Activated naive CD8-positive, alpha-beta T cell (primary cell): Measurements from ENCODE around the gene NPAS3.

Experiments
- H3K27ac Mint-ChIP-seq: one replicate; pipeline ENCODE4 v1.8.0; 2021; ENCODE audit warnings: mixed read lengths
- H3K27me3 Mint-ChIP-seq: one replicate; pipeline ENCODE4 v1.8.0; 2021; ENCODE audit warnings: mixed read lengths
- H3K36me3 Mint-ChIP-seq: one replicate; pipeline ENCODE4 v1.8.0; 2021; ENCODE audit warnings: mixed read lengths
- H3K4me1 Mint-ChIP-seq: one replicate; pipeline ENCODE4 v1.8.0; 2021; ENCODE audit warnings: low read depth, mixed read lengths
- H3K4me3 Mint-ChIP-seq: one replicate; pipeline ENCODE4 v1.8.0; 2021; ENCODE audit warnings: mild to moderate bottlenecking, mixed read lengths
- H3K9me3 Mint-ChIP-seq: one replicate; pipeline ENCODE4 v1.8.0; 2021; ENCODE audit warnings: low read depth, mixed read lengths

Gene NPAS3

GRCh38 chr14:33755358-33755757 is 816.7 kb downstream of the NPAS3 start:
- Mint-ChIP-seq H3K36me3 (no peaks in the 10 kb centered on the region), H3K27ac (no peak overlapping the region), H3K27me3 (peaks cover 11% of the 10 kb centered on the region), H3K4me1 (no peaks in the 10 kb centered on the region), H3K9me3 (no peaks in the 10 kb centered on the region), H3K4me3 (no peak overlapping the region)

- H3K9me3 Mint-ChIP-seq = no peaks in the 10 kb centered on the region
- H3K27ac Mint-ChIP-seq = no peak overlapping the region
- no peak overlapping the region for H3K4me3 Mint-ChIP-seq
- no peaks in the 10 kb centered on the region for H3K36me3 Mint-ChIP-seq
- H3K27me3 Mint-ChIP-seq = peaks cover 11% of the 10 kb centered on the region
- H3K4me1 Mint-ChIP-seq = no peaks in the 10 kb centered on the region
These were observed 818.2 kb downstream of the NPAS3 start for GRCh38 chr14:33756833-33757232.

- no peak overlapping the region for H3K4me3 Mint-ChIP-seq
- no peaks in the 10 kb centered on the region for H3K36me3 Mint-ChIP-seq
- no peaks in the 10 kb centered on the region for H3K9me3 Mint-ChIP-seq
- no peaks in the 10 kb centered on the region for H3K4me1 Mint-ChIP-seq
- H3K27me3 Mint-ChIP-seq = peaks cover 11% of the 10 kb centered on the region
- H3K27ac Mint-ChIP-seq = no peak overlapping the region
These were observed 819.9 kb downstream of the NPAS3 start for GRCh38 chr14:33758547-33758946.

- H3K27me3 Mint-ChIP-seq = peaks cover 1% of the 10 kb centered on the region
- H3K9me3 Mint-ChIP-seq = no peaks in the 10 kb centered on the region
- H3K4me1 Mint-ChIP-seq = no peaks in the 10 kb centered on the region
- H3K4me3 Mint-ChIP-seq = no peak overlapping the region
- no peaks in the 10 kb centered on the region for H3K36me3 Mint-ChIP-seq
- H3K27ac Mint-ChIP-seq = no peak overlapping the region
These were observed 823.6 kb downstream of the NPAS3 start for GRCh38 chr14:33762161-33762851.

- Mint-ChIP-seq H3K27me3 (peaks cover 8% of the 10 kb centered on the region), H3K36me3 (no peaks in the 10 kb centered on the region), H3K4me3 (no peak overlapping the region), H3K4me1 (no peaks in the 10 kb centered on the region), H3K27ac (no peak overlapping the region), H3K9me3 (no peaks in the 10 kb centered on the region)
These were observed 826.4 kb downstream of the NPAS3 start for GRCh38 chr14:33764876-33765650.

- H3K27me3 Mint-ChIP-seq = peaks cover 8% of the 10 kb centered on the region
- H3K4me1 Mint-ChIP-seq = no peaks in the 10 kb centered on the region
- no peaks in the 10 kb centered on the region for H3K36me3 Mint-ChIP-seq
- no peaks in the 10 kb centered on the region for H3K9me3 Mint-ChIP-seq
- no peak overlapping the region for H3K4me3 Mint-ChIP-seq
- no peak overlapping the region for H3K27ac Mint-ChIP-seq
These were observed 829.1 kb downstream of the NPAS3 start for GRCh38 chr14:33767586-33768457.

- Mint-ChIP-seq H3K27me3 (peaks cover 9% of the 10 kb centered on the region), H3K4me1 (no peaks in the 10 kb centered on the region), H3K27ac (no peak overlapping the region), H3K9me3 (no peaks in the 10 kb centered on the region), H3K36me3 (no peaks in the 10 kb centered on the region), H3K4me3 (no peak overlapping the region)
These were observed 829.8 kb downstream of the NPAS3 start for GRCh38 chr14:33768458-33768830.

GRCh38 chr14:33773205-33774030 is 834.7 kb downstream of the NPAS3 start:
- Mint-ChIP-seq H3K27me3 (peaks cover 6% of the 10 kb centered on the region), H3K9me3 (no peaks in the 10 kb centered on the region), H3K4me3 (no peak overlapping the region), H3K4me1 (no peaks in the 10 kb centered on the region), H3K27ac (no peak overlapping the region), H3K36me3 (no peaks in the 10 kb centered on the region)

GRCh38 chr14:33774161-33774560 is 835.5 kb downstream of the NPAS3 start:
- Mint-ChIP-seq H3K27ac (no peak overlapping the region), H3K4me3 (no peak overlapping the region), H3K27me3 (peaks cover 5% of the 10 kb centered on the region), H3K9me3 (no peaks in the 10 kb centered on the region), H3K4me1 (no peaks in the 10 kb centered on the region), H3K36me3 (no peaks in the 10 kb centered on the region)

GRCh38 chr14:33774723-33775470 is 836.2 kb downstream of the NPAS3 start:
- no peak overlapping the region for H3K4me3 Mint-ChIP-seq
- no peaks in the 10 kb centered on the region for H3K9me3 Mint-ChIP-seq
- no peaks in the 10 kb centered on the region for H3K36me3 Mint-ChIP-seq
- no peaks in the 10 kb centered on the region for H3K4me1 Mint-ChIP-seq
- H3K27ac Mint-ChIP-seq = no peak overlapping the region
- H3K27me3 Mint-ChIP-seq = peaks cover 2% of the 10 kb centered on the region

- peaks cover 7% of the 10 kb centered on the region for H3K27me3 Mint-ChIP-seq
These were observed 838.2 kb downstream of the NPAS3 start for GRCh38 chr14:33776871-33777270.

GRCh38 chr14:33777681-33778080 is 839.0 kb downstream of the NPAS3 start:
- Mint-ChIP-seq H3K4me3 (no peak overlapping the region), H3K9me3 (no peaks in the 10 kb centered on the region), H3K4me1 (no peaks in the 10 kb centered on the region)

More at GRCh38 chr14:33776871-33777270, 838.2 kb downstream of the NPAS3 start:
- Mint-ChIP-seq H3K27ac (no peak overlapping the region), H3K4me3 (no peak overlapping the region), H3K36me3 (no peaks in the 10 kb centered on the region), H3K9me3 (no peaks in the 10 kb centered on the region), H3K4me1 (no peaks in the 10 kb centered on the region)

GRCh38 chr14:33780035-33780434 is 841.4 kb downstream of the NPAS3 start:
- peaks cover 7% of the 10 kb centered on the region for H3K27me3 Mint-ChIP-seq
- H3K27ac Mint-ChIP-seq = no peak overlapping the region
- no peaks in the 10 kb centered on the region for H3K36me3 Mint-ChIP-seq
- H3K9me3 Mint-ChIP-seq = no peaks in the 10 kb centered on the region
- no peak overlapping the region for H3K4me3 Mint-ChIP-seq
- no peaks in the 10 kb centered on the region for H3K4me1 Mint-ChIP-seq

More at GRCh38 chr14:33777681-33778080, 839.0 kb downstream of the NPAS3 start:
- no peak overlapping the region for H3K27ac Mint-ChIP-seq
- H3K27me3 Mint-ChIP-seq = peaks cover 7% of the 10 kb centered on the region
- H3K36me3 Mint-ChIP-seq = no peaks in the 10 kb centered on the region

GRCh38 chr14:33781236-33781635 is 842.6 kb downstream of the NPAS3 start:
- H3K27ac Mint-ChIP-seq = no peak overlapping the region
- no peaks in the 10 kb centered on the region for H3K4me1 Mint-ChIP-seq
- peaks cover 7% of the 10 kb centered on the region for H3K27me3 Mint-ChIP-seq
- H3K36me3 Mint-ChIP-seq = no peaks in the 10 kb centered on the region
- no peaks in the 10 kb centered on the region for H3K9me3 Mint-ChIP-seq
- H3K4me3 Mint-ChIP-seq = no peak overlapping the region
